K562 (cell line): Measurements from ENCODE around the gene TRIM27. TPM values are rescaled to one million over a fixed set of nuclear protein-coding genes. Genes with fewer than 3 reads are reported as not detected.

Source experiments
- KLF10 ChIP-seq: fragments of 250-450 bp; sonication (Bioruptor Pico); IDR thresholded peaks from 2 replicates; pipeline ENCODE4 v1.6.1; 2021; ENCODE audit warnings: matching md5 sums
- KLF16 ChIP-seq: IDR thresholded peaks from 2 replicates; pipeline ENCODE4 v1.6.1; 2016; ENCODE audit warnings: antibody characterized with exemption
- LARP7 ChIP-seq: fragments of 450-650 bp; IDR thresholded peaks from 2 replicates; pipeline ENCODE4 v1.6.1; 2016
- MAFF ChIP-seq: IDR thresholded peaks from 2 replicates; pipeline ENCODE4 v1.6.1; 2012; ENCODE audit warnings: low read length, improper control_type of control experiment
- NFRKB ChIP-seq: fragments of 450-650 bp; IDR thresholded peaks from 2 replicates; pipeline ENCODE4 v1.6.1; 2016; ENCODE audit warnings: low read depth
- NUFIP1 ChIP-seq: fragments of 450-650 bp; IDR thresholded peaks from 2 replicates; pipeline ENCODE4 v1.6.1; 2018; ENCODE audit not compliant: partially characterized antibody
- PCBP2 ChIP-seq: fragments of 200-400 bp; formaldehyde crosslinking; IDR thresholded peaks from 2 replicates; pipeline ENCODE4 v1.6.1; 2018; ENCODE audit warnings: low read length, low read depth, mild to moderate bottlenecking, moderate library complexity; ENCODE audit not compliant: poor library complexity, severe bottlenecking
- RBM17 ChIP-seq: fragments of 200-400 bp; formaldehyde crosslinking; IDR thresholded peaks from 2 replicates; pipeline ENCODE4 v1.6.1; 2017; ENCODE audit warnings: low read depth, mild to moderate bottlenecking, low read length, borderline replicate concordance
- SMARCA4 ChIP-seq: fragments of 450-650 bp; IDR thresholded peaks from 2 replicates; pipeline ENCODE4 v1.6.1; 2016
- ZNF445 ChIP-seq: fragments of 250-450 bp; sonication (Bioruptor Pico); IDR thresholded peaks from 2 replicates; pipeline ENCODE4 v1.4.0; 2020; ENCODE audit warnings: low read depth, mild to moderate bottlenecking, moderate library complexity
- ZNF507 ChIP-seq: conservative IDR thresholded peaks from 2 replicates; pipeline ENCODE4 v1.6.1; 2017; ENCODE audit warnings: missing genetic modification characterization, missing compliant biosample characterization
- ZNF717 ChIP-seq: fragments of 250-450 bp; sonication (Bioruptor Pico); IDR thresholded peaks from 2 replicates; pipeline ENCODE4 v1.5.0; 2021
- polyA plus RNA-seq, 8 experiments: library from polyadenylated mRNA; depleted of rRNA in 4 of 8; stranded (reverse) in 5 of 8; unstranded in 3 of 8; fragments of >200 nt; fragmentation: Nextera tagmentation in 2 of 8; fragmentation: Illumina TruSeq in 1 of 8; extraction: Ambion mirVana in 2 of 8; extraction: Trizol in 1 of 8; gene quantifications; 2 replicates each; pipeline versions ENCODE4 v1.2.1 to v1.2.3, GENCODE V29; 2011 to 2014; ENCODE audit warnings: inconsistent platforms in 1 of 8, missing spikeins in 1 of 8
- total RNA-seq, 7 experiments: library from RNA; depleted of rRNA in 6 of 7; stranded (reverse); fragments of >200 nt in 6 of 7; fragmentation: Illumina TruSeq in 2 of 7; extraction: Trizol in 2 of 7; gene quantifications; 2 replicates each; pipeline versions ENCODE4 v1.2.1 to v1.2.3, GENCODE V29; 2011 to 2021; ENCODE audit warnings: low replicate concordance in 1 of 7
- TF ChIP-seq, protein P1 (sequence below), 2 experiments: fragments of 450-650 bp in 1 of 2; sonication (generic) in 1 of 2; formaldehyde crosslinking in 1 of 2; IDR thresholded peaks; 2 replicates each; pipeline versions ENCODE4 v1.7.1 to v1.9.0; 2016 to 2022; ENCODE audit warnings: inconsistent platforms in 1 of 2, mild to moderate bottlenecking in 1 of 2, missing genetic modification reagents in 1 of 2
- TF ChIP-seq, protein P2 (sequence below): fragments of 250-450 bp; sonication (Bioruptor Pico); IDR thresholded peaks from 2 replicates; pipeline ENCODE4 v1.5.0; 2020; ENCODE audit warnings: mild to moderate bottlenecking, borderline replicate concordance
- TF ChIP-seq, protein P3 (sequence below): fragments of 450-650 bp; IDR thresholded peaks from 2 replicates; pipeline ENCODE4 v1.6.1; 2014; ENCODE audit warnings: low read depth, mild to moderate bottlenecking, moderate library complexity, borderline replicate concordance
- TF ChIP-seq, protein P4 (sequence below): fragments of 450-650 bp; formaldehyde crosslinking; IDR thresholded peaks from 2 replicates; pipeline ENCODE4 v1.4.0; 2022; ENCODE audit warnings: missing genetic modification characterization

TRIM27 gene
- total and polyA plus RNA-seq, 9 of the 15 experiments (the other 6 are each of a cell fraction or from before 2014, with no cell fraction given), result 37.7 to 235 (median 122) TPM

DNA sequence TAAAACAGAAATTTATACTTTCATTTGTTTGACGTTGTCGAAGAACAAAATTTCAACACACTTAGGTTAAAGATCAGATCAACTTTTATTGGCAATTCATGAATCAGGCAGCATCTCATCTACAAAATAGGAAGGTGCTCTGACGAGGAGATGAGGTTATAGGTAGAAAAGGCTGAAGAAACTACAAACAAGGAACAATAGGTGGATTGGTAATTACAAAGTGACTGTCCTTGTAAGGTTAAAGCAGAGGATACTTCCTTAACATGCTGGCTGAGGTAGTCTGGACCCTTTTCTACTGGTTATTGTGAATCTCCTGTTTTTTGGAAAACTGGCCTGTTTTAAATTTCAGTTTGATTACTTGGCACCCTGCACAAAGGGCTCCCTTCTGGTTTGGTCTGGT, 32.5 kb upstream of the TRIM27 start (continued):
- TF ChIP-seq, protein P1, sequence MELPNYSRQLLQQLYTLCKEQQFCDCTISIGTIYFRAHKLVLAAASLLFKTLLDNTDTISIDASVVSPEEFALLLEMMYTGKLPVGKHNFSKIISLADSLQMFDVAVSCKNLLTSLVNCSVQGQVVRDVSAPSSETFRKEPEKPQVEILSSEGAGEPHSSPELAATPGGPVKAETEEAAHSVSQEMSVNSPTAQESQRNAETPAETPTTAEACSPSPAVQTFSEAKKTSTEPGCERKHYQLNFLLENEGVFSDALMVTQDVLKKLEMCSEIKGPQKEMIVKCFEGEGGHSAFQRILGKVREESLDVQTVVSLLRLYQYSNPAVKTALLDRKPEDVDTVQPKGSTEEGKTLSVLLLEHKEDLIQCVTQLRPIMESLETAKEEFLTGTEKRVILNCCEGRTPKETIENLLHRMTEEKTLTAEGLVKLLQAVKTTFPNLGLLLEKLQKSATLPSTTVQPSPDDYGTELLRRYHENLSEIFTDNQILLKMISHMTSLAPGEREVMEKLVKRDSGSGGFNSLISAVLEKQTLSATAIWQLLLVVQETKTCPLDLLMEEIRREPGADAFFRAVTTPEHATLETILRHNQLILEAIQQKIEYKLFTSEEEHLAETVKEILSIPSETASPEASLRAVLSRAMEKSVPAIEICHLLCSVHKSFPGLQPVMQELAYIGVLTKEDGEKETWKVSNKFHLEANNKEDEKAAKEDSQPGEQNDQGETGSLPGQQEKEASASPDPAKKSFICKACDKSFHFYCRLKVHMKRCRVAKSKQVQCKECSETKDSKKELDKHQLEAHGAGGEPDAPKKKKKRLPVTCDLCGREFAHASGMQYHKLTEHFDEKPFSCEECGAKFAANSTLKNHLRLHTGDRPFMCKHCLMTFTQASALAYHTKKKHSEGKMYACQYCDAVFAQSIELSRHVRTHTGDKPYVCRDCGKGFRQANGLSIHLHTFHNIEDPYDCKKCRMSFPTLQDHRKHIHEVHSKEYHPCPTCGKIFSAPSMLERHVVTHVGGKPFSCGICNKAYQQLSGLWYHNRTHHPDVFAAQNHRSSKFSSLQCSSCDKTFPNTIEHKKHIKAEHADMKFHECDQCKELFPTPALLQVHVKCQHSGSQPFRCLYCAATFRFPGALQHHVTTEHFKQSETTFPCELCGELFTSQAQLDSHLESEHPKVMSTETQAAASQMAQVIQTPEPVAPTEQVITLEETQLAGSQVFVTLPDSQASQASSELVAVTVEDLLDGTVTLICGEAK (IDR thresholded peaks at IDR 0.05), result peak; percentile 20; the same call in 1 of the 2 replicates
- TF ChIP-seq, protein P1 (CRISPR knock-in tag; IDR thresholded peaks at IDR 0.05), result no peak
- TF ChIP-seq ZNF717 (CRISPR knock-in tag) (no peak), ZNF445 (CRISPR knock-in tag) (no peak), ZNF507 (no peak), NUFIP1 (peak; percentile 58), PCBP2 (no peak), NFRKB (no peak; the same call in 1 of the 2 replicates), KLF10 (CRISPR knock-in tag) (no peak), LARP7 (no peak), KLF16 (no peak), SMARCA4 (no peak), RBM17 (no peak), MAFF (no peak)
- TF ChIP-seq, protein P2, sequence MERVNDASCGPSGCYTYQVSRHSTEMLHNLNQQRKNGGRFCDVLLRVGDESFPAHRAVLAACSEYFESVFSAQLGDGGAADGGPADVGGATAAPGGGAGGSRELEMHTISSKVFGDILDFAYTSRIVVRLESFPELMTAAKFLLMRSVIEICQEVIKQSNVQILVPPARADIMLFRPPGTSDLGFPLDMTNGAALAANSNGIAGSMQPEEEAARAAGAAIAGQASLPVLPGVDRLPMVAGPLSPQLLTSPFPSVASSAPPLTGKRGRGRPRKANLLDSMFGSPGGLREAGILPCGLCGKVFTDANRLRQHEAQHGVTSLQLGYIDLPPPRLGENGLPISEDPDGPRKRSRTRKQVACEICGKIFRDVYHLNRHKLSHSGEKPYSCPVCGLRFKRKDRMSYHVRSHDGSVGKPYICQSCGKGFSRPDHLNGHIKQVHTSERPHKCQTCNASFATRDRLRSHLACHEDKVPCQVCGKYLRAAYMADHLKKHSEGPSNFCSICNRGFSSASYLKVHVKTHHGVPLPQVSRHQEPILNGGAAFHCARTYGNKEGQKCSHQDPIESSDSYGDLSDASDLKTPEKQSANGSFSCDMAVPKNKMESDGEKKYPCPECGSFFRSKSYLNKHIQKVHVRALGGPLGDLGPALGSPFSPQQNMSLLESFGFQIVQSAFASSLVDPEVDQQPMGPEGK, result no peak
- TF ChIP-seq, protein P3, sequence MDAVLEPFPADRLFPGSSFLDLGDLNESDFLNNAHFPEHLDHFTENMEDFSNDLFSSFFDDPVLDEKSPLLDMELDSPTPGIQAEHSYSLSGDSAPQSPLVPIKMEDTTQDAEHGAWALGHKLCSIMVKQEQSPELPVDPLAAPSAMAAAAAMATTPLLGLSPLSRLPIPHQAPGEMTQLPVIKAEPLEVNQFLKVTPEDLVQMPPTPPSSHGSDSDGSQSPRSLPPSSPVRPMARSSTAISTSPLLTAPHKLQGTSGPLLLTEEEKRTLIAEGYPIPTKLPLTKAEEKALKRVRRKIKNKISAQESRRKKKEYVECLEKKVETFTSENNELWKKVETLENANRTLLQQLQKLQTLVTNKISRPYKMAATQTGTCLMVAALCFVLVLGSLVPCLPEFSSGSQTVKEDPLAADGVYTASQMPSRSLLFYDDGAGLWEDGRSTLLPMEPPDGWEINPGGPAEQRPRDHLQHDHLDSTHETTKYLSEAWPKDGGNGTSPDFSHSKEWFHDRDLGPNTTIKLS, result no peak
- TF ChIP-seq, protein P4, sequence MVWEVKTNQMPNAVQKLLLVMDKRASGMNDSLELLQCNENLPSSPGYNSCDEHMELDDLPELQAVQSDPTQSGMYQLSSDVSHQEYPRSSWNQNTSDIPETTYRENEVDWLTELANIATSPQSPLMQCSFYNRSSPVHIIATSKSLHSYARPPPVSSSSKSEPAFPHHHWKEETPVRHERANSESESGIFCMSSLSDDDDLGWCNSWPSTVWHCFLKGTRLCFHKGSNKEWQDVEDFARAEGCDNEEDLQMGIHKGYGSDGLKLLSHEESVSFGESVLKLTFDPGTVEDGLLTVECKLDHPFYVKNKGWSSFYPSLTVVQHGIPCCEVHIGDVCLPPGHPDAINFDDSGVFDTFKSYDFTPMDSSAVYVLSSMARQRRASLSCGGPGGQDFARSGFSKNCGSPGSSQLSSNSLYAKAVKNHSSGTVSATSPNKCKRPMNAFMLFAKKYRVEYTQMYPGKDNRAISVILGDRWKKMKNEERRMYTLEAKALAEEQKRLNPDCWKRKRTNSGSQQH (CRISPR knock-in tag), result no peak
